Brain microvascular endothelial cell (primary cell): ENCODE data around the gene MT1G.

ENCODE experiments used
- DNase-seq: peaks from one replicate; pipeline ENCODE4 v3.0.0-alpha.2; 2020
- H3K27ac ChIP-seq: fragments of 250-450 bp; sonication (Bioruptor Pico); 2 replicates; pipeline ENCODE4 v1.5.1; 2020; ENCODE audit warnings: mild to moderate bottlenecking, moderate library complexity
- H3K27me3 ChIP-seq: fragments of 250-450 bp; sonication (Bioruptor Pico); replicated peaks from 2 replicates; pipeline ENCODE4 v1.5.1; 2020; ENCODE audit warnings: mild to moderate bottlenecking
- H3K36me3 ChIP-seq: fragments of 250-450 bp; sonication (Bioruptor Pico); replicated peaks from 2 replicates; pipeline ENCODE4 v1.5.1; 2020; ENCODE audit warnings: mild to moderate bottlenecking
- H3K4me3 ChIP-seq: 2 replicates; pipeline ENCODE4 v1.5.1; 2011; ENCODE audit warnings: low read depth, mild to moderate bottlenecking, control low read depth, low read length, moderate library complexity
- in situ Hi-C: cut with HindIII; loops from 2 replicates; pipeline ENCODE4 v1.10.0; 2017; ENCODE audit warnings: low sequenced_read_pairs, low pct_ligation_motif_present
- TF ChIP-seq, protein P1 (sequence below): IDR thresholded peaks from 2 replicates; pipeline ENCODE4 v1.5.1; 2011; ENCODE audit warnings: low read depth, mild to moderate bottlenecking, moderate library complexity, low read length, control low read depth, inconsistent platforms; ENCODE audit errors: missing control alignments

Gene MT1G

DNA sequence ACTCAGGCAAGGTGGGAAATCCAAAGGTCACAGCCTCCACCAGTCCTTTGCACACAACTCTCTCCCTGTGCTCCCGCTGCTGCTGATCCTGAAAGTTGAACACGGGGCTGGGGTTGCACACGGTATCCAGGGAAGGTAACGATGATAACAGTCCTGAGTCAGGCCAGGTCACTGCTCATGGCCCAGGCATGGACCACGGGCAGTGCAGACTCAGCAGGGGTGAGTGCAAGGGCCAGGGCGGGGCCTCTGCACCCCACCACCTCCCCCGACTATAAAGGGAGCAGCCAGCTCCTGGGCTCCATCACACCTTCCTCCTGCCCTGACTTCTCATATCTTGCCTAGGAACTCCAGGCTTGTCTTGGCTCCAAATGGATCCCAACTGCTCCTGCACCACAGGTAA is 16.3 kb downstream of the MT1G start, which contains the start of gene MT1B:
Gene MT1B, plus strand, starts transcription at position 301 of the 400 bp plus-strand sequence. Its CDS starts 68 bp downstream, at position 369.
- Histone ChIP-seq H3K4me3 (no peak within 1 kb of the TSS), H3K36me3 (no peaks in the 10 kb centered on the region), H3K27me3 (peaks cover 22% of the 10 kb centered on the region), H3K27ac (no peak within 1 kb of the TSS)
- no peak for DNase-seq
- in situ Hi-C loops: no loop called here
- TF ChIP-seq, protein P1, sequence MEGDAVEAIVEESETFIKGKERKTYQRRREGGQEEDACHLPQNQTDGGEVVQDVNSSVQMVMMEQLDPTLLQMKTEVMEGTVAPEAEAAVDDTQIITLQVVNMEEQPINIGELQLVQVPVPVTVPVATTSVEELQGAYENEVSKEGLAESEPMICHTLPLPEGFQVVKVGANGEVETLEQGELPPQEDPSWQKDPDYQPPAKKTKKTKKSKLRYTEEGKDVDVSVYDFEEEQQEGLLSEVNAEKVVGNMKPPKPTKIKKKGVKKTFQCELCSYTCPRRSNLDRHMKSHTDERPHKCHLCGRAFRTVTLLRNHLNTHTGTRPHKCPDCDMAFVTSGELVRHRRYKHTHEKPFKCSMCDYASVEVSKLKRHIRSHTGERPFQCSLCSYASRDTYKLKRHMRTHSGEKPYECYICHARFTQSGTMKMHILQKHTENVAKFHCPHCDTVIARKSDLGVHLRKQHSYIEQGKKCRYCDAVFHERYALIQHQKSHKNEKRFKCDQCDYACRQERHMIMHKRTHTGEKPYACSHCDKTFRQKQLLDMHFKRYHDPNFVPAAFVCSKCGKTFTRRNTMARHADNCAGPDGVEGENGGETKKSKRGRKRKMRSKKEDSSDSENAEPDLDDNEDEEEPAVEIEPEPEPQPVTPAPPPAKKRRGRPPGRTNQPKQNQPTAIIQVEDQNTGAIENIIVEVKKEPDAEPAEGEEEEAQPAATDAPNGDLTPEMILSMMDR: no peak

GRCh38 chr16:56649820-56650219 is 18.0 kb downstream of the MT1G start:
- in situ Hi-C loops: no loop called here
- no peak for DNase-seq
- no peak overlapping the region for H3K27ac ChIP-seq
- H3K36me3 ChIP-seq: no peaks in the 10 kb centered on the region
- H3K4me3 ChIP-seq: no peak overlapping the region
- peaks cover 22% of the 10 kb centered on the region for H3K27me3 ChIP-seq
- TF ChIP-seq, protein P1: no peak

DNA sequence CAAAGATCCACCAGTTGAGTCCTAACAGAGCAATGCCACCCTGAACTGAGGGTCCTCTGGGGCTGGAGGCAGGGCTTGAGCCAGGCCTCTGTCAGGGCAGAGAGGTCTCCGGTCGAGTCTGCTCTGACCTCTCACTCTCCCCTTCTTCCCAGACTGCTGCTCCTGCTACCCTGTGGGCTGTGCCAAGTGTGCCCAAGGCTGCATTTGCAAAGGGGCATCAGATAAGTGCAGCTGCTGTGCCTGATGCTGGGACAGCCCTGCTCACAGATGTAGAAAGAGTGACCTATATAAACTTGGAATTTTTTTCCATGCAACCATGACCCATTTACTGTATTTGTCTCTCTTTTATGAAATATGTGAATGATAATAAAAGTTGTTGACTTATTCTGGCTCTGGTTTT is 18.6 kb downstream of the MT1G start:
- peaks cover 22% of the 10 kb centered on the region for H3K27me3 ChIP-seq
- in situ Hi-C loops: no loop called here

GRCh38 chr16:56647641-56648431 is 20.0 kb downstream of the MT1G start:
- in situ Hi-C loops: no loop called here
- no peak overlapping the region for H3K27ac ChIP-seq
- no peak overlapping the region for H3K4me3 ChIP-seq
- no peak for DNase-seq
- TF ChIP-seq, protein P1: no peak
- H3K36me3 ChIP-seq: no peaks in the 10 kb centered on the region
- peaks cover 26% of the 10 kb centered on the region for H3K27me3 ChIP-seq

More for the DNA sequence above, 18.6 kb downstream of the MT1G start:
- TF ChIP-seq, protein P1: no peak
- Histone ChIP-seq H3K4me3 (no peak overlapping the region), H3K36me3 (no peaks in the 10 kb centered on the region), H3K27ac (no peak overlapping the region)
- no peak for DNase-seq

- no peak overlapping the region for H3K27ac ChIP-seq
- peaks cover 21% of the 10 kb centered on the region for H3K27me3 ChIP-seq
- TF ChIP-seq, protein P1: no peak
- no peak overlapping the region for H3K4me3 ChIP-seq
- in situ Hi-C loops: no loop called here
- no peaks in the 10 kb centered on the region for H3K36me3 ChIP-seq
- DNase-seq: no peak
Observed at GRCh38 chr16:56645838-56646237, 22.0 kb downstream of the MT1G start.
